A673 (cell line): ENCODE measurements around the gene SESN1. TPM values are rescaled to one million over a fixed set of nuclear protein-coding genes. Genes with fewer than 3 reads are reported as not detected.

ENCODE experiments used
- BruUV-seq: library from RNA; stranded (reverse); fragments of 400-500 nt; replicated peaks from 2 replicates; lab custom pipeline; 2021; lab: Mats Ljungman, UMichigan
- CTCF ChIA-PET: fragments of 300-600 bp; sonication (Branson Sonifier 250); formaldehyde crosslinking; loops from one replicate; lab custom pipeline; 2022; ENCODE audit warnings: antibody characterized with exemption; lab: Charles Lee
- POLR2A ChIA-PET: fragments of 300-600 bp; sonication (Branson Sonifier 250); formaldehyde crosslinking; loops from one replicate; lab custom pipeline; 2022; ENCODE audit warnings: antibody characterized with exemption; ENCODE audit not compliant: low non-redundant PET; lab: Charles Lee
- DNase-seq: peaks from one replicate; pipeline ENCODE4 v3.0.0-alpha.2; 2015; ENCODE audit warnings: low spot score
- H3K27ac ChIP-seq: fragments of 200-600 bp; sonication (generic); 2 replicates; pipeline ENCODE4 v1.5.1; 2016; ENCODE audit warnings: mixed run types, low read depth, mild to moderate bottlenecking, mixed read lengths, antibody characterized with exemption, low read length; ENCODE audit not compliant: poor library complexity, severe bottlenecking
- H3K27me3 ChIP-seq: fragments of 200-600 bp; sonication (generic); replicated peaks from 2 replicates; pipeline ENCODE4 v1.6.1; 2017; ENCODE audit warnings: mixed run types, low read depth, mild to moderate bottlenecking, mixed read lengths, antibody characterized with exemption, low read length; ENCODE audit not compliant: insufficient read depth, poor library complexity
- H3K36me3 ChIP-seq: fragments of 200-600 bp; sonication (generic); 2 replicates; pipeline ENCODE4 v1.6.1; 2016; ENCODE audit warnings: mixed run types, mild to moderate bottlenecking, mixed read lengths, antibody characterized with exemption, low read length; ENCODE audit not compliant: insufficient read depth, poor library complexity, severe bottlenecking
- H3K4me1 ChIP-seq: fragments of 200-600 bp; sonication (generic); 2 replicates; pipeline ENCODE4 v1.6.1; 2017; ENCODE audit warnings: mixed run types, mild to moderate bottlenecking, mixed read lengths, antibody characterized with exemption, low read length; ENCODE audit not compliant: insufficient read depth, poor library complexity, severe bottlenecking
- H3K4me3 ChIP-seq: fragments of 200-600 bp; sonication (generic); 2 replicates; pipeline ENCODE4 v1.5.1; 2016; ENCODE audit warnings: low read depth, mixed run types, mild to moderate bottlenecking, mixed read lengths, low read length; ENCODE audit not compliant: poor library complexity, severe bottlenecking
- H3K9me3 ChIP-seq: fragments of 200-600 bp; sonication (generic); 2 replicates; pipeline ENCODE4 v1.6.1; 2016; ENCODE audit warnings: mixed run types, low read depth, mild to moderate bottlenecking, mixed read lengths, antibody characterized with exemption, low read length; ENCODE audit not compliant: poor library complexity, severe bottlenecking
- EZH2 ChIP-seq: fragments of 200-600 bp; sonication (generic); IDR thresholded peaks from 2 replicates; pipeline ENCODE4 v1.6.1; 2017; ENCODE audit warnings: borderline replicate concordance, low read depth, mild to moderate bottlenecking, mixed read lengths, antibody characterized with exemption, low read length; ENCODE audit not compliant: poor library complexity, severe bottlenecking
- intact Hi-C: fragments of 100-400 bp; cut with micrococcal nuclease; formaldehyde crosslinking; loops from one replicate; pipeline ENCODE4 v1.10.0; 2022; ENCODE audit not compliant: unreplicated experiment
- total RNA-seq: library from RNA; stranded (reverse); gene quantifications from 2 replicates; pipeline ENCODE4 v1.2.3, GENCODE V29; 2021
- TF ChIP-seq, protein P1 (sequence below): fragments of 300-800, 200-600 bp; sonication (generic); conservative IDR thresholded peaks from 2 replicates; pipeline ENCODE4 v1.5.1; 2017; ENCODE audit warnings: low read depth, mild to moderate bottlenecking, antibody characterized with exemption, low read length, moderate library complexity, mixed read lengths

The SESN1 gene
- total RNA-seq, 1 experiment from 2014 or later: 4.1 TPM

DNA sequence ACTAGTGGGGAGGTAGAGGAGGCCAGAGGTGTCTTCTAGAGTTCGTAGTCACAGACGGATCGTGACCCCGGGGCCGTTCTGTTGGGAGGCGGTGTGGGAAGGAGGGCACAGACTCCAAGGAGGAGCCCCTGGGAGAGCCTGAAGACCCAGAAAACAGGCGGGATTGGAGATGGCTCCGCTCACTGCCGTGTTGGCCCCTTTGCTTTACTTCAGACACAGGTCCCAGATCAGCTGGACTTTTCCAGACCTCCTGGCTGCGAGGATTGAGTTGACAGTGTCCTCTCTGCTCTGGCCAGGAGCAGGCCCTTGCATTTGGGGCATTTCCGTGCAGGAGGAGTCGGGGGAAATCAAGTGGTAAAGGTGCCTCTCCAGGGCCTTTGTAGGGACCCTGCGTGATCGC lies 133.6 kb downstream of the SESN1 start:
- H3K9me3 ChIP-seq: no peaks in the 10 kb centered on the region
- BruUV-seq: no TSS peak
- no peak overlapping the region for H3K4me3 ChIP-seq
- H3K27me3 ChIP-seq: no peaks in the 10 kb centered on the region
- no peaks in the 10 kb centered on the region for H3K36me3 ChIP-seq
- CTCF ChIA-PET: no interaction called here
- POLR2A ChIA-PET: no interaction called here
- no peak for DNase-seq
- TF ChIP-seq, protein P1, sequence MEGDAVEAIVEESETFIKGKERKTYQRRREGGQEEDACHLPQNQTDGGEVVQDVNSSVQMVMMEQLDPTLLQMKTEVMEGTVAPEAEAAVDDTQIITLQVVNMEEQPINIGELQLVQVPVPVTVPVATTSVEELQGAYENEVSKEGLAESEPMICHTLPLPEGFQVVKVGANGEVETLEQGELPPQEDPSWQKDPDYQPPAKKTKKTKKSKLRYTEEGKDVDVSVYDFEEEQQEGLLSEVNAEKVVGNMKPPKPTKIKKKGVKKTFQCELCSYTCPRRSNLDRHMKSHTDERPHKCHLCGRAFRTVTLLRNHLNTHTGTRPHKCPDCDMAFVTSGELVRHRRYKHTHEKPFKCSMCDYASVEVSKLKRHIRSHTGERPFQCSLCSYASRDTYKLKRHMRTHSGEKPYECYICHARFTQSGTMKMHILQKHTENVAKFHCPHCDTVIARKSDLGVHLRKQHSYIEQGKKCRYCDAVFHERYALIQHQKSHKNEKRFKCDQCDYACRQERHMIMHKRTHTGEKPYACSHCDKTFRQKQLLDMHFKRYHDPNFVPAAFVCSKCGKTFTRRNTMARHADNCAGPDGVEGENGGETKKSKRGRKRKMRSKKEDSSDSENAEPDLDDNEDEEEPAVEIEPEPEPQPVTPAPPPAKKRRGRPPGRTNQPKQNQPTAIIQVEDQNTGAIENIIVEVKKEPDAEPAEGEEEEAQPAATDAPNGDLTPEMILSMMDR: no peak
- TF ChIP-seq EZH2: no peak
- H3K27ac ChIP-seq: no peak overlapping the region
- intact Hi-C loops: no loop called here
- H3K4me1 ChIP-seq: no peaks in the 10 kb centered on the region

DNA sequence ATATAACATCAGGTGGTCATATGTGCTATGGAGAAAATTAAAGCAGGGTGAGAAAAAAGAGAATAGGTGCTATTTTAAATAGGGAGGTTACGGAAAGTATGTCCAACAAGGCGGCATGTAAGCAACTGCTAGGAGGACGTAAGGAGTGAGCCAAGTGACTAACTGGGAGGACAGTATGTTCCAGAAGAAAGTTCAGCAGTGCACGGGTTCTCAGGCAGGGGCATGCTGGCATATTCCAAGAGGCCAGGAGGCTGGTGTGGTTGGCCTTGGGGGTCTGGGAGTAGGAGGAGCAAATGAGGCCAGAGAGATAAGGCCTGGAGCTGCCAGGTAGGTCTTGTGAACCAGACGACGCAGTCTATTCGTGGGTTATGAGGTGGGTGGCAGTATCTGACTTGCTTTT lies 134.0 kb downstream of the SESN1 start:
- TF ChIP-seq, protein P1: no peak
- TF ChIP-seq EZH2: no peak
- BruUV-seq: no TSS peak
- H3K27ac ChIP-seq: no peak overlapping the region
- H3K9me3 ChIP-seq: no peaks in the 10 kb centered on the region
- no peaks in the 10 kb centered on the region for H3K27me3 ChIP-seq
- H3K36me3 ChIP-seq: no peaks in the 10 kb centered on the region
- H3K4me3 ChIP-seq: no peak overlapping the region
- intact Hi-C loops: no loop called here
- CTCF ChIA-PET: no interaction called here
- no peaks in the 10 kb centered on the region for H3K4me1 ChIP-seq
- POLR2A ChIA-PET: no interaction called here
- no peak for DNase-seq

DNA sequence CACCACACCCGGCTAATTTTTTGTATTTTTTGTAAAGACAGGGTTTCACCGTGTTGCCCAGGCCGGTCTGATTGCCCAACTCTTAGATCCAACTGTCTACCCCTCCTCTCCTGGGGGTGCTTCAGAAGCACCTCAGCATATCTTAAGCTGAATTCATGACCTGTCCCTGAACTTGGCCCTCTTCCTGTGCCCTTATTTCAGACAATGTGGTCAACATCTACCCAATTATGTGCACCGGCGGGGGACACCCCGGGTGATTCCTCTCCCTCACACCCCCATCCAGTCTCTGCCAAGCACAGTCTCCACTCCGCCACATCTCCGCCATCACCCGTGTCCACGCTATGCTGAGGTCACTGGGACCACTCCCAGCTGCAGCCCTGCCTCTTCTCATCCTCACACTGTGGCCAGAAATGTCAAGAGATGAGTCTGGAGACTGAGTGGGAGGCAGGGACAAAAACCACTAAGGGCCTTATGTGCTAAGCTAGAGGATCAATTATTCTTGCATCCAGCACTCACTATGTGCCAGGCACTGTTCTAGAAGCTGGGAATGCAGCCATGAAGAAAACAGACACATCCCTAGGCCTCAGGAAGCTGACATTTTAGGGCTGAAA lies 134.6 kb downstream of the SESN1 start:
- TF ChIP-seq, protein P1: no peak
- TF ChIP-seq EZH2: no peak
- no peaks in the 10 kb centered on the region for H3K36me3 ChIP-seq
- ChIA-PET CTCF (no interaction called here), POLR2A (no interaction called here)
- H3K4me3 ChIP-seq: no peak overlapping the region
- no peaks in the 10 kb centered on the region for H3K9me3 ChIP-seq
- no peaks in the 10 kb centered on the region for H3K4me1 ChIP-seq
- no peak for DNase-seq
- H3K27ac ChIP-seq: no peak overlapping the region
- BruUV-seq: no TSS peak
- intact Hi-C loops: no loop called here
- no peaks in the 10 kb centered on the region for H3K27me3 ChIP-seq
